GM19395 (cell line): ENCODE data around the gene STK39.

ENCODE experiments used
- ATAC-seq: cut with Tn5 transposase; IDR thresholded peaks from one replicate; pipeline ENCODE4 v1.9.1; 2021; ENCODE audit warnings: mild to moderate bottlenecking, moderate library complexity; ENCODE audit not compliant: unreplicated experiment

STK39 gene

DNA sequence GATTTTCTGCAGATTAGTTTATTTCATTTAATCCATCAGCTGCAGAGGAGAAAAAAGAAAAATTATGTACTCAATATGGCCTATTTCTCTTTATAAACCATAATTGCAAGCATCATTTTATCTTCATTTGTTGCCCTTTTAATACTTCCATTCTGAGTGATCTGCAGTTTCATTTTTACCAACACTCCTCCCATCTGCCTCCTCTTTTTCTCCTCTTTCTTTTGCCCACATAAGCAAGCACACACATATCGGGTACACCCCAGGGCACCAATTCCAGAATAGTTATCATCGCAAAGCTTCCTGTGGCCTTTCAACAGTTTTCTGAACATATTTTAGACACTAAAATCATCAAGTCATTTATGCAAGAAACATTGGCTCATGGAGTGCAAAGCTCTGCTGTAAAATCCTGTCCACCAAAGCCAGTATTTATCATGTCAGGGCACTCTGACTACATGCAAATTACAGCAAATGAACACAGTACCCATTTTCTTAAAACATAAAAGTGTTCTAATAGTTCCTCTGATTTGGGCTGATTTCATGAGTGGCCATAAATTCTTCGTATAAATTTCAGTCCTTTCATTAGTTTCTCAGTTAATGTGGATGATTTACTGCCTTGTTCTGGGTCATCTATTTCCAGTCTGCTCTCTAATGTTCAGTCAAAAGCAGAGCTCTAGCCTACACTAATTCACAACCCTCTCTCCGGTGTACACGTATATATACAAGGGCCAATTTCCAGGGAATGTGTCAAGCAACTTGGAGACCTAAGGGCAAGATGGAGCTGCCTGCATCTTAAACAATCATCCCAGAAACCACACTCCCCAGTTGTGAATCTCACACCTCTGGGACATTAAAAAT, 281.3 kb downstream of the STK39 start:
- ATAC-seq, result no peak

DNA sequence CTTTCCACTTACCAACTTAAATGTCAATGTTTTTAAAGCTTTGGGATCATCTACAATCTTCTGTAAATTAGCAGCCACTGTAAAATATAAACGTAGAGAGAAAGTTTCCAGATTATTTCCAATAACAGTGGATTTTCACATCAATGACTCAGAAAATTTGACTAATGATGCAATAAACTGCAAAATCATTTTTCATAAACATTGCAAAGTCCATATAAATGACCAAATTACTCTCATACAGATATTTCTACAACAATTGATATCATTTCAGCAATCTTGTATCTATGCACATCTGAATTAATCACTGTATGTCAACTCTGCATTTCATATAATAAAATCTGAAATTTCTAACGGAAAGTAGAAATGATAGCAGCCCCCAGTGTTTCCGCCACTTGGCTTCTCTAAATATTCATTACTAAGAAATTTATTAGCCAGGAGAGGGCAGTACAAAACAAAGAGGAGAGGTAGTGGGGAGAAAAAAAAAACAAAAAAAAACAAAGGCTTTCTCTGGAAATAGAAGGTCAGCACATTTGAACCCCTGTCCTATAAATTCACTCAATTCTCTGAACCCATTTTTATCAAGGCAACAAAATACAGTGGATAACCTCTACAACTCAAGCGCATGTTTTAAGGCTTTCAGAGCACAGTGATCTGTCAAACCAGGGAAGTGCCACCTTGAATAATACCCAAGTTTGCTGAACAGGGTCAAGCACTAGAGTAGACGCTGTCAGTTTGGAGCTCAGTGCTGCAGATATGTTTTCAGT, 282.6 kb downstream of the STK39 start:
- ATAC-seq, result no peak

DNA sequence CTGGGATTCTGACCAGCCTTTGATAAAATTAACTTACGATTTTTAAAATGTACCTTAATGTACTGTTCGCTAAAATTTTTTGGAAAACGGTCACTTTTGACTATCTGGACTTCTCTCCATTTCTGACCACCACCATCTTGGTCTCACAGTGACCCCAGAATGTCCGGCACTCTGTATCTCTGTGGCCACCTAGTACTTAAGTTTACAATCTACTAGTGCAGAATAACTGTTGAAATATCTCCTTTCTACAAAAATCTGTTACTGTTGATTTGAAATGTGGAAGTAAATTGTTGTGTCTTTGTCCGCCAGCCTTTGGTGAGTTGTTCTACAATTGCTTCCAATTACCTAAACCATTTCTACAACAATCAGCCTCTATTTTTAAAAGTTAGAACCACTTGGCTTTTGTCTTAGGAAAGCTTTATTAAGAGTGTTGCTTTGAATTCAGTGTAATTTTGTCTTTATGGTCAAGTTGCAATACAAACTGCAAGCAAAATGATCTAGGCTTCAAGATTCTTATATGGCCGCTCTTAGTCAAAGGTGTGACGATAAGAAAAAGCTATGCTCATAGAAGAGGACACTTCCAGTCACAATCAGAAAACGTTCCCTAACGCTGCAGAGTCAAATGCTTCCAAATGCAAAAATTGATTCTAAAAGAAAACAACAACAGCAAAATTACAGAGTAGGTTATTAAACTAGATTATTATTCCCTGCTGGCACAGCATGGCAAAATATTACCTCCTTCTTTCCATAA, 283.3 kb downstream of the STK39 start:
- no peak for ATAC-seq

DNA sequence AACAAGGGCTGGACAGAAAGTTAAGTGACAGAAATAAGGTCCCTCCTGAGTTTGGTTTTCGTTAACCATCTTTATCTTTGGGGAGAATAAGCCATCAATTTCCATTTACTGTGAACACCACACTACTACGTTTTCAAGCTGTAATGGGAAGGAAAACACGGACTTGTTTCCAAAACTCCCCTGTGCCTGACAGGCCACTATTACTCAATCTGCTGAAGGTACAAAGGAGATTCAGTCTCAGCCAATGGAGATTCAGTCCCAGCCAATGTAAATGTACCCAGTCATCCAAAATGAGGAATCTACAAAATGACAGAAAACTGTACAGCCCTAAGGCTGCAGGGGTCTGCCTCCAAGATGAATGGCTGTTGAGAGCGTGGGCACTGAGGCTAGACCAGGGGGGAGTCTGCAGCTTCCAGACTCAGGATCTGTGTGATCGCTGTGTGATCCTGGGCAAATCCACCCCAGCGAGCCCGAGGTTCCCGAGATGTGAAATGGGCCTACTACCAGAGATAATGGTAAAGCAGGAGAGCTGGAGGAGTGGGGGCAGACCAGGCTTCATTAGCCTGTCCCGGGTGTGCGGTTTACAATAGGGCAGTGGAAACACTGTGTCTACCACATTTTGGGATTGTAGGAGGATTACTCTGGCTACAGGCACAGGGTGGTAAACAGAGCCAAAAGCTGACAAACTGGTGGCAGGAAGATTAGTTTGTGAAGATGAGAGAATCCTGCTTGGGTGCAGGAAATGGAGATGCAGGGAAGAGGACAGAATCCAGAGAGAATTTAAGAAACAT, 284.8 kb downstream of the STK39 start:
- no peak for ATAC-seq

DNA sequence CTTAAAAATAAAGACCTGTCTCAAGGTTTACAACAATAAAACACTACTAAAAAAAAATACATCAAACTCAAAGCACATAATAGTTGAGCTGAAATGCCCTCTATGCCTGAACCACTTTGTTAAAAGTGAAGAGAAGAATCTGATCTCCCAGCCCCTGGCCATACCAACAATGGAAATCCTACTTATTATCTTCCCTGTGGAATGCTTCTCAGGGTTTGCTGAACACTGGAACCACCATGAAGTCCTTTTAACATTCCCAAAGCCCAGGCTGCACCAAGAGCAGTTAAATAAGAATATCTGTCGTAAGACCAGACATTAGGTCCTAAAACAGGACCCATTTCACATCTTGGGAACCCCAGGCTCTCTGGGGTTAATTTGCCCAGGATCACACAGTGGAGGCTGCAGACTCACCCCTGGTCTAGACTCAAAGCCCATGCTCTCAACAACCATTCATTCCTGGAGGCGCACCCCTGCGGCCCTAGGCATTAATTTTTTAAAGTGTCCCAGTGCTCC, 285.8 kb downstream of the STK39 start:
- no peak for ATAC-seq

DNA sequence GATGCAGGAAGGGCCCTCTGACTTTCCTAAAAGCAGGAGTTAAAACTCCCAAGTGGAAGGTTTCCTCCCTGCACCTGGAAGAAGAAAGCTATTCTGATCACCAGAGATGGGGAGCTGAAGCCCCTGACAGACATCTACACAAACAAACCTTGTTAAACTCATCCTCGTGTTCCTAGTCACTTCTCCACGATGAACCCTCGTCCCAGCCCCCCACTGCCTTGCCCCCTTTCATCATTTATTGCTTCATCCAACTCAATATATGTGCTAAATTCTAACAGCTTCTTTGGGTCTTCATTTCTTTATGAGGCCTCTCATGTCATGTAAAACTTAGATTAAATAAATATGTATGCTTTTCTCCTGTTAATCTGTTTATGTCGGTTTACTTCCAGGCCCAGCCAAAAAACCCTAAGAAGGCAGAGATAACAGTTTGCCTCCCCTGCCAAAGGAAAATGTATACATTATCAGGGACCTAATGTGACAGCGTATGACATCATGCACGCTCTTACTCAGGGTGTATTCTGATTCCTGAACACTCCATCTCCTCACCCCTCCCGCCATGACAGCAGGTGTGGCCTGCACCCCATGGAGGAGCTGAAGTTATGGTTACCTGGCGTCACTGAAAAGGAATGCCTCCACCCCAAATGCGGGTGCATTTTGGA, 287.2 kb downstream of the STK39 start:
- no peak for ATAC-seq

DNA sequence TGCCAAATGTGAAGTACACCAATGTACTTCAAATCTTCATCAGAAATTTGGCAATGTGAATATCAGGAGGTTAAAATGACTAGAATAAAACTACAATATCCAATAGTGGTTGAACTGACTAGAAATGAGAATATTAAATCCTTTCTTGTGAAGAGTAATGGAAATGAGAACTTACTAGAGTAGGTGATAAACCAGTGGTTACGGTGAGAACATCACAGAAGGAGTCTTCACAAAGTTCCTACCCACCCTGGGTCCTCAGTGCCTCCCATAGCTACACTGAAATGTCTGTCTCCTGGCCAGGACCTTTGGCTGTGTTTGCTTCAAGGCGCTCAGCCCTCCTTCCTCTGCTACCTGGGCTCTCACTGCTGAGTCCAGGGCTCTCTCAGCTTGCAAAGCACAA, 289.7 kb downstream of the STK39 start:
- ATAC-seq, result no peak

DNA sequence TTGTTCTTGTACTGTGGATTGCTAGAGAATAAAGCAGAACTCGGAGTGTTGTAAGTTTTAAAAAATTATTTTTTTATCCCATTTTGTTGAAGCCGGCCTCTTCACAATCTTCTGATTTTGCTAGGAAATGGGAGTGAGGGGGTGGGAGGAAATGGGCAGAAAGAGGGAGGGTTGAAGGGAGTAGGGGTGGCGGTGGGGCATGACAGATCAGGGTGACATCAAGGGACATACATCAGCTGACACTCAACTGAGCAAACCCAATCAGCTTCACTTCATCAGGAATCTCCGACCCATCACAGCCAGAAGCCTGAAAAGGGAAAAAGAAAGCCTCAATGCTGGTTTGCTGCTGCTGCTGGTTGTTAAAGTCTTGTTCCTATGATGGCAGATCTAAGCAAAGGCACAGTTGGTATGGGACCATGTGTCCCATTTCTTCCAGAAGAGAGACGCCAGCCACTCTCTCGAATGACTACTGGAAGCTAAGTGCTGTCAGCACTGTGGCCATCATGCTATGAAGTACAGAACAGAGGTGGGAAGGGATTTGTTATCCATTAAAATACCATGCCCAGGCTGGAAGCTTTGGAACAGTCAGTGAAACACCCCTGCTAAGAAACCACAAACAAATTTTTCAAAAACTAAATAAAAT, 292.0 kb downstream of the STK39 start:
- ATAC-seq, result no peak

DNA sequence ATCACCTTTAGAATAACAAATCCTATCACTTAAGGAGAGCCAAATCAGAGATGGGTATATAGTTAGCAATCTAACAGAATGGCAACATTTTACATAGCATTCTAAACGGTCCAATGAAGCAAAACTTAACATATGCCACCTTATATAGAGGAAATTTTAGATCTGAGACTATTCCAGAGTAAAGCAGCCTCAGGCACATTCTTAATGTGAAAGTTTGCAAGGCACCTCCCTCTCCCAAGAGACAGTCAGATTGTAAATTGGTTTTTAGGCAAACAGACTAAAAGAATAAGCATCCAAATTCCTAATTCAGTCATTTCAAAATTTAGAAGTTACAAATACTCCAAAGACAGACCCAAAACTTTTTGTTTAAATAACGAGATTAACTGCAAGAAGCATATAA, 292.9 kb downstream of the STK39 start:
- no peak for ATAC-seq

DNA sequence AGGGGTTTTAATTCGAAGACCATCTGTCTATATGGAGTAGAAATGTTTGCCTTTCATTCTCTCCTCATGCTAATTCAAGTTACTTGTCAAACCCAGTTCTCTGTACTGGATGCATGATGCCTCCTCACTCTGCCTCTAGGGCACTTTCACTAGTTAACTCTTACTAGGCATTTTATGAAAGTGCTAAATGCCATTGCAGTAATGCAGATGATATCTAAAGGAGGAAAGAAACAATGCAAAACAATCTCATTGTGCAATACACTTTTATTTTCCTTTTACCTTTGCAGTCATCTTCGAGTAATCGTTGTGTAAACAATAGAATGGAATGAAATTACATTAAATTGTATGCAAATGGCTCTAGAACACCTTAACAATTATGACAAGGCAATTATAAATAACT, 293.6 kb downstream of the STK39 start:
- no peak for ATAC-seq

DNA sequence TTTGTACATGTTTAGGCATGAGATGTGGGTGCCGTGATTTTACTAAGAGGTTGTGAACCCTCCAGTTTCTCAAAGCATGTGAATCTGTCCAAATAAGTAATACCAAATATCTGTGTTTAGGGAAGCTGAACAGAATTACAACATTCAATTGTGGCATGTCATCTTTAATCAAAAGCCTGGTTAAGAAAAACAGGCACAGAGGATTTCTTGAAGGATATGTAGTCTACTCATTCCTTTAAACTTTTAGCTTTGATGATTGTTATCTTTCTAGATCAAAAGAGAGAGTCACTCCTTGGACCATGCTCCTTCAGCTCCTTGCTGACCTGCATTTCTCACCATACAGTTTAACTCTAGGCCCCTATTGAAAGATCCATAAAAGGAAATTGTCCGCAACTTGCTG, 296.8 kb downstream of the STK39 start:
- no peak for ATAC-seq

DNA sequence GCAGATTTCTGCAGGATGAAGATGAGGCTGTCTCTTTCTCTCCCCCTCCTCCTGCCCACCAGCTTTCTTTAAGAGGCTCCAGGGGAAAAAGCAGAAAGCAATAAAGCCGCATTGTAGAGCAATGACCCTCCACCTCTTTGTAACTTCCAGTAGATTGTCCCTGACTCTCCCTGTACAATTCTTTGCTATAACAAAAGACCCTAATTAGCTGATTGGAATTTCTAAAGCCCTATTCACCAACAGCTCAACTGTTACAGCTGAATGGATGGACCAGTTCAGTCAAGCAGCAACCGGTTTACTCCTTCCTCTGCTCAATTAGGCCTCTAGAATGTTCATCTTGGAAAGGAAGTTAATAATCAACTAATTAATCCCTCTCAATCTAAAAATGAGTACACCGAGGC, 301.0 kb downstream of the STK39 start:
- no peak for ATAC-seq

DNA sequence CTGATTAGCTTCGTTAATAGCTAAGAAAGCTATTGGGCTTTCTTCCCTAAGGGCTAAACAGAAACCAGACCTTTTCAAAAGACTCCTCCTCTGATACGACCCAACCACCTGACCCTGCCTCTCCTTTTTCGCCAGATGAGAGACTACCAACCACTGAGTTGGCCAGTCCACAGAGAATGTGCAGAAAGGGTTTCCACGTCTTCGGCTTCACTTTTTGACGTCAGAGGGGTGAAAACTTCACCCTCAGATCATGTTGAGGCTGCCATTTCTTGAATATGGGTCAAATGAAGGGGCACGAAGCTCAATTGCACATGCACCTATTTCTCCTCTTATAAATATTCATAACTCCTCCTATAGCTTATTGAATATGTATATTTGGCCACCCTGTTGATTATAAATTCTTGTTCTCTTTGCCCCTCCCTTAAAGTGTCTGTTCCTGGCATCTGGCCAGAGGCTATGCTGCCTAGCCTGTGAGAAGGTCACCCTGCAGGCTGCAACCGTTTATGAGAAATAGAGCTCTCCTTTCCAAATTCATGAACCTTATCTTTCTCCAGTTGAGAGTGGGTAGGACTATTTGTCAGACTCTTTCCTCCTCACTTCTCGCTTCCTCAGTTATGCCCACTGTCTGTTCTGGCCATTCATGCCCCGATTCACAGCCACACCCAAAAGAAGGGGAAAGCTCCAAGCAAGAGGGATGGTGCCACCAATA, 301.6 kb downstream of the STK39 start:
- ATAC-seq, result no peak

DNA sequence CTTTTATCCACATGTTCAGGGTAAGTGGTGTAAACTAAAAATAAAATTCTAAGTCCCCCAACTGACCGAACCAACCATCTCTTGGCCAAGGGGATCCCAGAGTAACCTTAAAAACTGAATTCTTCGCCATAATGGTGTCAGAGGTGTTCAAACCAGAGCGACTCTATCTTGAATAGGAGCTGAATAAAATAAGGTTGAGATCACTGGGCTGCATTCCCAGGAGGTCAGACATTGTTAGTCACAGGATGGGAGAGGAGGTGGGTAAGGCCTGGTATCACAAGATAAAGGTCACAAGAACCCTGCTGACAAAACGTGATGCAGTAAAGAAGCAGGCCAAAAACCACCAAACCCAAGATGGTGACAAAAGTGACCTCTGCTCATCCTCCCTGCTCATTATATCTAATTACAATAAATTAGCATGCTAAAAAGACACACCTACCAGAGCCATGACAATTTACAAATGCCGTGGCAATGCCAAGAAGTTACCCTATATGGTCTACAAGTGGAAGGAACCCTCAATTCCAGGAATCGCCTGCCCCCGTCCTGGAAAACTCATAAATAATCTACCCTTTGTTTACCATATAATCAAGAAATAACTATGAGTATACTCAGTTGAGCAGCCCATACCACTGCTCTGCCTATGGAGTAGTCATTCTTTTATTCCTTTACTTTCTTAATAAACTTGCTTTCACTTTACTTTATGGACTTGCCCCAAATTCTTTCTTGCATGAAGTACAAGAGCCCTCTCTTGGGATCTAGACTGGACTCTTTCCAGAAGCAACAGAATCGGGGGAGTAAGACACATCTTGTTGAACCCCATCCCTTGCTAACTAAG, 302.4 kb downstream of the STK39 start:
- no peak for ATAC-seq

DNA sequence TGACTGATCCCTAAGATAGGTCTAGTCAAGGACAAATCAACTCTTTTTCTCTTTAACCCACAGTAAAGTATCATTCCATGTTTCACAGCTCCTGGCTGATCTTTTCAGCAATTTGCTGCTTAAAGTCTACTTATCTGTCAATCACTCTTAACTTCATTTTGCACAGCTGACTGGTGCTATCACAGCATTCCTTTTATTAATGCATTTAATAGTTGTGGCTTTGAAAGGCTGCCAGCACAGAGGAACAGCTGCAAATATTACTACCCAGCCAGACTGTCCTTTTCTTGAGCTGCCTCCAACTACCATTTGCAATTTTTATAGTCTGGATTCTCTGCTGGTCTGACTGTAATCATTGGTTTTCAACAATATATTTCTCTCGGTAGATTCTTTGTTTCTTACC, 303.5 kb downstream of the STK39 start:
- no peak for ATAC-seq

DNA sequence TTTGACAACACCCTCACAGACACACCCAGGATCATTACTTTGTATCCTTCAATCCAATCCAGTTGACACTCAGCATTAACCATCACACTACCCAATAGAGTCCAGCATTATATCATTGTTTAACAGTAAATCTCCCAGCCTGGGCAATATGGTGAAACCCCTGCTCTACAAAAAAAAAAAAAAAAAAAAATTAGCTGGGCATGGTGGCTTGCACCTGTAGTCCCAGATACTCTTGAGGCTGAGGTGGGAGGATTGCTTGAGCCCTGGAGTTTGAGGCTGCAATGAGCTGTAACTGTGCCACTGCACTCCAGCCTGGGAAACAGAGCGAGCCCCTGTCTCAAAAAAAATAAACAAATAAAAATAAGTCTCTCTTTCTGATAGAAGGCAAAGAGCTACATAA, 304.0 kb downstream of the STK39 start:
- no peak for ATAC-seq

DNA sequence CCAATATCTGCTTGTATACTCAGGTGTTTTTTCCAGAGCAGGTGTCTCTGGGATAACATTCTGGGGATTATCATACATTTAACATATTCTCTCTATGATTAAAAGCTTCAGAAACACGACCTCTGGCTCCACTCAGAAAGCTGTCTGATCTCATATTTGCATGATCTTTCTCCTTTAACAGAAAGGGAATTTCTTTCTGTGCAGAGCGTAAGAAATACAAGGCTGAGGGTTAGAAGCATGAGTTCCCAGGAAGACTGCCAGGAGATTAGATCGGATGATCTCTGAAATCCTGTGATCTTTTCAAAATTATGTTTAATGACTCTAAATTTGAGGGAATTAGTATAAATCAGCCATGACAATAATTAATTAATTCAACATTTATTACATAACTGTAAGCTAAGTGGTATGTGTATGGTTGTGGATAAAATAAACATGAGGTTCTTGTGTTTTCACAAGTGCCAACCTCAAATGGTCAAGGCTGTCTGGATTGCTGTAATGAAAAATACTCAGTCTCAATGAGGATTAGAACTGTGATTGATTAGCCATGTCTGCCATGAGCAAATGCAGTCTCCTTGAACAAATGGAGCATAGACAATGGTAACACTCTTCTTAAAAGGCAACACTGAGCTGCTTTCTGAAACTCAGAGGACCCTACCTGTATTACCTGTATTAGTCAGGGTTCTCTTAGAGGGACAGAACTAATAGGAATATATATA, 304.9 kb downstream of the STK39 start:
- ATAC-seq, result no peak
